ENCODE measurements around the gene VWF.
"Not testable (repeated sequence)": the region's sequence is repeated elsewhere in the genome, so short reads cannot be mapped to it uniquely, and the experiment has no call there.

Gene VWF

GRCh38 chr12:6104027-6104426, 20.4 kb downstream of the VWF start:
- DNase-seq (ENCODE audit: low read depth) = no peak

GRCh38 chr12:6102021-6102420, 22.4 kb downstream of the VWF start:
- not testable (repeated sequence) for DNase-seq (ENCODE audit: low read depth)

DNA sequence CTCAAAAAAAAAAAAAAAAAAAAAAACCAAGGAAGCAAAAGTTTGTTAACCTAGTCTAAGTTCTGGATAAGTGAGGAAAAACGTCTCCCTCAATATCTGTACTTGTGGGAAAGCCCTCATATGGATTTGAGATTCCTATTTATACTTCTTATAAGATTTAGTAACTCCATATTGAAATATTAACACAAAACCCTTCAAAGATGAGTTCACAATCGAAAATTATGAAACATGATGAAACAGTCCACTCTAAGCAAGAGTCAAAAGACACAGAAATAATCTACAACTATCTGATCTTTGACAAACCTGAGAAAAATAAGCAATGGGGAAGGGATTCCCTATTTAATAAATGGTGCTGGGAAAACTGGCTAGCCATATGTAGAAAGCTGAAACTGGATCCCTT, 25.2 kb downstream of the VWF start:
- no peak for DNase-seq (ENCODE audit: low read depth)

GRCh38 chr12:6097411-6097810, 27.1 kb downstream of the VWF start:
- DNase-seq (ENCODE audit: low read depth) = no peak

- no peak for DNase-seq (ENCODE audit: low read depth)
These were observed 27.9 kb downstream of the VWF start for GRCh38 chr12:6096527-6096926.

DNA sequence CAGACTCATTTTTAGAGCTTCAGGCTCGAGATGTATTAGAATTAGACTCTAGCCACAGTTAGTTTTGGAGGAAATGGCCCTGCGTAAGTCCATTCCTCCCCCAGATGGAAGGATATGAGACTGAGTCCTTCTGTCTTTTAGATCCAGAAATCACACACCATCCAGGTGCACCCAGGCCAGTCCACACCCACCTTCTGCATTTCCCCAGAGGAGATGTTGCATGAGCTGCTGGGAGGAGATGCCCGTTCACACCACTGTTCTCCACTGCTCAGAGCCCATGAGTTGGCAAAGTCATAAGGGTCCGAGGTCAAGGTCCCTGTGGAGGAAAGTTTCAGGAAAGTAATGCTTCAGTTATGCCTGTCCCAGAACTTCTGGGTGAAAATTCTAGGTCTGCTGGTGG, 29.2 kb downstream of the VWF start:
- no peak for DNase-seq (ENCODE audit: low read depth)

GRCh38 chr12:6093764-6094163, 30.7 kb downstream of the VWF start:
- DNase-seq (ENCODE audit: low read depth) = no peak

- DNase-seq (ENCODE audit: low read depth) = no peak
These were observed 31.4 kb downstream of the VWF start for GRCh38 chr12:6092784-6093722.

DNA sequence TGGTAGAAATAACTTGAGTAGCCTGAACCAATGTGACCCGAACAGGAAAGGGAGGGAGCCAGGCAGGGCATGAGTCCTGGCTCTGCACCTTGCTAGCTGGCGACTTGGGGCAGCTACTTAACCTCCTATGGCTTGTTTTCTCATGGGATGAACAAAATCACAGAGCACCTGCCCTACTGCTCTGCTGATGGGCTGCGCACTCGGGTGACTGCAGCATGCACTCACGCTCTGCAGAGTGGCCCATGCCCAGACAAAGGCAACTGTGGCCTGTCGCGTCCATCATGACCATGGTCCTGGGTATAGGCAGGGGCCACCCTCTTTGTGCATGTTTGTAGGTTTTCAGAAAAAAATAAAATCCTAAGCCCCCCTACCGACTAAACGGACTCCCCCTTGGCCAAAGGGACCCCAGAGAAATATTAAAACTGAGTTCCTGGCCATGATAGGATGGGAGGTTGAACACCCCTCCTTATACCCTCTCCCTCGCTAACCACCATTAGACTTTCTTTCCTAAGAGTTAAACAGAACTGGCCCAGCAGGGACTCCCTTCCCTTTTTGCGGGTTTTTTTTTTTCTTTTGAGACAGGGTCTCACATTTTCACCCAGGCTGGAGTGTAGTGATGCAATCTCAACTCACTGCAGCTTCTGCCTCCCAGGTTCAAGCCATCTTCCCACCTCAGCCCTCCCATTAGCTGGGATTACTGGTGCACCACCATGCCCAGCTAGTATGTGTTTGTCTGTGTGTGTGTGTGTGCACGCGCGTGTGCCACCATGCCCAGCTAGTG, 32.5 kb downstream of the VWF start:
- DNase-seq (ENCODE audit: low read depth) = no peak

- no peak for DNase-seq (ENCODE audit: low read depth)
These were observed 33.7 kb downstream of the VWF start for GRCh38 chr12:6090803-6091202.

DNA sequence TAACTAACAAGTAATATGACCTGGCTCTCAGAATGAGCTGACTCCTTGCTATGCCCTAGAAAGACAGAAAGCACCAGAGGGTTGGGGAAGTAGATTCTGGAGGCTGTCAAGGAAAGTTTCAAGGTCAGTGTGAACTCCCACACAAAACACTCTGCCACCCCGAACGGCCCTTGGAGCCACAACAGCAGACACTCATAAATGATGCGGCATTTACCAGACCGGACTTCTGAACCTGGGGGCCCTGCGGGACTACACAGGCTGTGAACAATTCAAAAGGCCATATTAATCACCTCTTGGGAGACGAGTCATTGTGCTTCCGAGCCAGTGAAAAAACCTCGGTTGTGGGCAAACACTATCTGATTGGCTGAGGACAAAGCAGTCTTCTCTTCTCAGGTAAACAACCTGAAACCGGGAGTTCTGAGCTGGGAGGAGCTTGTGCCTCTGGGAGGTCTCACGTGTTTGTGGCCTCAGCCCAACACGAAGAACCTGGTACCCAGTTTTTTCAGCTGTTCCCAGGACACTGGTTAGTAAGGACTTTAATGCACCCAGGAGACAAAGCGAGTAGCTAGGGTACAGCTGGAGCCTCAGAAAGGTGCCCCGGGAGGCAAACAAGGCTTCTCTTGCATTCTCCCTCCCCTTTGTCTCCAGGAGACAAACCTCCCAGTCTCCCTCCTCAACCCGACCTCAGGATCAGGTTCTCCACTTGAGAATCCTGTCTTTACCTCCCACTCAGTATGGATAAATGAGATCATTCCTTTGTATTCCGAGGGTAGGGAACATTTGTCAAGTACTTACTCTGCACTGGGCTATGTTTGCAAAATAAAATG, 35.3 kb downstream of the VWF start:
- no peak for DNase-seq (ENCODE audit: low read depth)

DNA sequence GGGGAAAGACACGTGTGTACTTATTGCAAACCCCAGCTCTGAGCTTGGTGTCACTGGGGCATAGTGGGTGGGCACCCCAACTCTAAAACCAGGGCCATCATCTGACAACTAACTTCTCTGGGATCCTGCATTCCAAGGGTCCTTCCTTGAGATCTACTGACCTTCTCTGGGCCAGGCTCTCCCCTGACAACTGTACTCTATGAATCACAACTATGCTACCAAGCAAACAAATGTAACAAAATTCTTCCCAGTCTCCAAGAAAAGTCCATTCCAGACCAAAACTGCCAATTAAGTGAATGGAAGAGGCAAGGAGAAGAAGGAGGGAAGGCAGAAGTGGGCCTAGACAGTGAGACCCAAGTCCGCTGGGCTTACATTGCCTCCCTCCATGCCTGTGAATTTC, 38.2 kb downstream of the VWF start:
- no peak for DNase-seq (ENCODE audit: low read depth)

- no peak for DNase-seq (ENCODE audit: low read depth)
These were observed 38.6 kb downstream of the VWF start for GRCh38 chr12:6085841-6086240.

DNA sequence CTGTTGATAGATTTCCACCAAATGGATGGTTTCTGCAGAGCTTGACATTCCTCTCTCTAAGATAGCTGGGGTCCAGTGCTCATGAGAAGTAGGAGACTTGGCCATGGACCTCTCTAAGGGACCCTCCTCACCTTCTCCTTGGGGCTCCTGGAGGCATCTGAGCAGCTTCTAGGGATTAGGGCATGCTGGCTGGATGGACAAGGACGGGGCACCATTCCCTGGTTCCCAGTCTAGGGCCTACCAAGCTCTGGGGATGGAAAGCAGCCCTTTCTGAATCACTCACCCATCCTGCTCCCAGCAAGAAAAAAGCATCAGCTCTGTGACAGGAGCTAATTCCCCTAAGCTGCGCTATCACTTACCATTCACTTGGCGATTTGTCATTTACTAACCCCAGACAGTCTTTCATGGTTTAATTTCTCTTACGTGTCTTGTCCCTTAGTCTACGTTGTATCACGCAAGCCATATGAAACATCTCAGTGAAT, 39.5 kb downstream of the VWF start:
- DNase-seq (ENCODE audit: low read depth) = no peak

DNA sequence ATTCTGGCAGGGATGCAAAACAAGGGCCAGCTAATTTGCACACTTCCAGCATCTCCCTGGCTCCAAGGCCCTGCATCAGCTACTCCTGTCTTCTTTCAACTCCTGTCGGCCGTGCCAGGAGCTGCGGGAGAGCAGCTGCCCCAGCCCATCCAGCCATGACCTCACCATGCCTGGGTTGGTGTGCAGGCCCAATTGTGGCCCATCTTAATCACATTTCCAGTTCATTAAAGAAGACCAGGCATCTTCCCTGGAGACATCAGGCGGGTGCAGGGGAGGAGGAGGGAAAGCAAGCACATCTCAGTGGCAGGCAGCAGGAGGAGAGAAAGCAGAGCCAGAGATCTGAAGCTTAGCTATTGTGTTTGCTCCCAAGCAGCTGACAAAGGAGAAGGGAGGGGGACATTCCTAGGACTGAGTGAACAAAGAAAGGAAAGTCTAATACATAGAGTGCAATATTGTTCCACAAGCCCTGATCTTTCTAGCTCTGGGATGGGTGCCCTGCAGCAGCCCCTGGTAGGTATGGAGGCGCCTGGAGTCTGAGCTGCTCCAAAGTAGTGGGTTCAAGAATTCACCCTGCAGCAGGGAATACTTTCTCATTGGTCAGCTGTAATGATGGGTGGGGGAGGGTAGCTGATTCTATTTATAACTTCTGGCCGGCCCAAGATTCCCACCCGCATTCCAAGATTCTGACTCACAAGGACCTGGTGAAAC, 40.1 kb downstream of the VWF start:
- DNase-seq (ENCODE audit: low read depth) = no peak

GRCh38 chr12:6083601-6084000, 40.9 kb downstream of the VWF start:
- DNase-seq (ENCODE audit: low read depth) = no peak

GRCh38 chr12:6082613-6083012, 41.9 kb downstream of the VWF start:
- DNase-seq (ENCODE audit: low read depth) = no peak

- DNase-seq (ENCODE audit: low read depth) = no peak
These were observed 44.1 kb downstream of the VWF start for GRCh38 chr12:6080149-6081045.

DNA sequence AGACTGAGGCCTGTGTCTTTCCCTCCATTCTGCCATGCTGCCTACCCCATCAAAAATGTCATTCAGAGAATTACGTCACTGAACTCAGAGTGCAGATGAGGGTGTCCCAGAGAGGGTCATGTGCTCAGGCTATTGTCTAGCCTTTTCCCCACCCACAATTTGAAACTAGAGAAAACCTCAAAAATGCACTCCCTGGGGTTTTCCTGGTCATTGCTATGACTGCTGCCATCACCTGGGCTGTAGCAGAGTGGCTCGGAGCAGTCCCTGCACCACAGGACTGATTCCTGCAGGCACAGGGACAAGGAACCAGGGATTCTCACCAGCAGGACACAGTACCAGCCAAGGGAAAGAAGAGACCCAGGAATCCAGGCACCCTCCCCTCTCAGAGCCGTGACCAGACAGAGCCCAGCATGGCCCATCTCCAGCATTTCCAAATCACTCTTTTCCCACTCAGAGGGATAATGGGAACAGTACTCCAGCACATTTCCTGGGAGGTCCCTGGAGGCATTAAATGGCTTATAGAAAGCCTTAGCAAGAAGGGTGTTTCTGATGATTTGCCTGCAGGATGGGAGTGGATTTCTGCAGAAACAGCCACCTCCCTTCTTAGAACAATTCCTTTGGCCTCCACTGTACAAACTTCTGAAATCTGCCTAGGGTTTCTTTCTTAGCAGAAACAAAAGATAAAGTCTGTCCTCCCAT, 45.9 kb downstream of the VWF start:
- DNase-seq (ENCODE audit: low read depth) = no peak

DNA sequence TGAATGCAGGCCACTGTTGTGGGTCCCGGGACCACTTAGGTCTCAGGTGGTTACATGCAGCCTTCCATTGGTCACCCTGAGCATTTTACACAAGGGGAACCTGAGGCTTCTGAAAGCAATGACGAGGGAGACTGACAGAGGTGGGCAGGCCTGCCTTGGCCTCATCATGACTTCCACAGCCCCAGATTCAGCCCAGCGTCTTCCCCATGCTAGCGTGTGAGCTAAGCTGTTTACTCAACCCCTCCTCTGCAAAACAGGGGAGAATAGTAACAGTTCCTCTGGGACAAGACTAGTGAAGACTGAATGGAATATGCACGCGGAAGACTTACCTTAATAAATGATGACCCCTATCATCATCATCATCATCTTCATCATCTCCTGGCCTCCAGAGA, 46.8 kb downstream of the VWF start:
- no peak for DNase-seq (ENCODE audit: low read depth)
